Tibial nerve (tissue), 4 donors: ENCODE measurements around the gene DNMT3B. TPM values are rescaled to one million over a fixed set of nuclear protein-coding genes. Genes with fewer than 3 reads are reported as not detected.
A peak's percentile ranks its signal among the peaks of the same experiment; 100 is the strongest.

Experiments
- DNase-seq, 2 donors: peaks; one replicate each; pipeline ENCODE4 v3.0.0-alpha.2; 2019; ENCODE audit warnings: low spot score in 2 of 2
- H3K27ac ChIP-seq, 4 donors: fragments of 200-600 bp; sonication (generic) in 3 of 4; one replicate each; pipeline ENCODE4 v1.5.1; 2017 to 2019; ENCODE audit warnings: mild to moderate bottlenecking in 1 of 4
- H3K27me3 ChIP-seq, 2 donors: fragments of 200-600 bp; sonication (generic) in 1 of 2; one replicate each; pipeline versions ENCODE4 v1.5.1 to v1.6.0; 2017 to 2019
- H3K36me3 ChIP-seq, 3 donors: fragments of 200-600 bp; sonication (generic); one replicate each; pipeline ENCODE4 v1.5.1; 2018 to 2019
- H3K4me1 ChIP-seq, 4 donors: fragments of 200-600 bp; sonication (generic) in 3 of 4; one replicate each; pipeline ENCODE4 v1.5.1; 2017 to 2019
- H3K4me3 ChIP-seq, 4 donors: fragments of 200-600 bp; sonication (generic) in 3 of 4; one replicate each; pipeline ENCODE4 v1.5.1; 2017 to 2019; ENCODE audit warnings: mild to moderate bottlenecking in 1 of 4, moderate library complexity in 1 of 4
- H3K9me3 ChIP-seq, 4 donors: fragments of 200-600 bp; sonication (generic) in 3 of 4; one replicate each; pipeline ENCODE4 v1.5.1; 2017 to 2019
- CTCF ChIP-seq, 5 experiments: fragments of 200-600 bp in 3 of 5; fragments of 450-650 bp in 2 of 5; sonication (generic) in 3 of 5; IDR thresholded peaks; one replicate each; pipeline ENCODE4 v1.5.1; 2016 to 2019; ENCODE audit warnings: antibody characterized with exemption in 5 of 5, mild to moderate bottlenecking in 3 of 5, moderate library complexity in 2 of 5
- EP300 ChIP-seq, 2 donors: sonication (generic); formaldehyde crosslinking; IDR thresholded peaks; one replicate each; pipeline ENCODE4 v1.6.1; 2017; ENCODE audit warnings: antibody characterized with exemption in 2 of 2, mild to moderate bottlenecking in 1 of 2
- POLR2A ChIP-seq, 2 donors: fragments of 450-650 bp; IDR thresholded peaks; one replicate each; pipeline ENCODE4 v1.6.1; 2017; ENCODE audit warnings: antibody characterized with exemption in 2 of 2, mild to moderate bottlenecking in 2 of 2, moderate library complexity in 2 of 2
- WGBS, 2 donors: methylation state at CpG; one replicate each; pipeline ENCODE4 v1.1.5; 2018; 5-methylcytosine and 5-hydroxymethylcytosine counted together
- total RNA-seq, 4 donors: library from RNA; depleted of rRNA; stranded (reverse); fragments of >200 nt; gene quantifications; one replicate each; pipeline ENCODE4 v1.1.0, GENCODE V29; 2016

Gene DNMT3B
- total RNA-seq, 4 donors from 2014 or later = 1.0 to 1.5 (median 1.3) TPM

GRCh38 chr20:32753731-32754130 is 8.5 kb upstream of the DNMT3B start:
- WGBS, 2 donors = 67 to 75% methylated on average over 4 of the region's 4 CpGs
- H3K27me3 ChIP-seq = no peaks in the 10 kb centered on the region
- DNase-seq = no peak
- H3K27ac ChIP-seq = no peak overlapping the region
- H3K4me1 ChIP-seq = no peaks in the 10 kb centered on the region
- no peaks in the 10 kb centered on the region for H3K36me3 ChIP-seq
- no peak overlapping the region for H3K4me3 ChIP-seq
- TF ChIP-seq POLR2A (IDR thresholded peaks at IDR 0.05) (no peak), EP300 (IDR thresholded peaks at IDR 0.05) (no peak), CTCF (IDR thresholded peaks at IDR 0.05) (no peak)
- H3K9me3 ChIP-seq = no peaks in the 10 kb centered on the region

GRCh38 chr20:32756156-32756555 is 6.0 kb upstream of the DNMT3B start:
- no peaks in the 10 kb centered on the region for H3K27me3 ChIP-seq
- no peaks in the 10 kb centered on the region for H3K9me3 ChIP-seq
- TF ChIP-seq EP300 (IDR thresholded peaks at IDR 0.05) = no peak
- 38 to 54% methylated on average over 5 of the region's 5 CpGs for WGBS, 2 donors
- no peak for DNase-seq
- H3K36me3 ChIP-seq = no peaks in the 10 kb centered on the region
- no peak overlapping the region for H3K27ac ChIP-seq
- no peak overlapping the region for H3K4me3 ChIP-seq
- no peaks in the 10 kb centered on the region for H3K4me1 ChIP-seq

- DNase-seq = no peak
- Histone ChIP-seq H3K27me3 (no peaks in the 10 kb centered on the region), H3K36me3 (no peaks in the 10 kb centered on the region), H3K27ac (no peak overlapping the region), H3K4me1 (peaks cover 0 to 30% (median 16%) of the 10 kb centered on the region in 4 donors), H3K4me3 (peak overlapping the region; percentile 48 to 80 (median 63)), H3K9me3 (no peaks in the 10 kb centered on the region)
- WGBS, 2 donors = 47 to 49% methylated on average over 6 of the region's 6 CpGs
- TF ChIP-seq CTCF (IDR thresholded peaks at IDR 0.05) = no peak
- TF ChIP-seq POLR2A (IDR thresholded peaks at IDR 0.05) = no peak
- TF ChIP-seq EP300 (IDR thresholded peaks at IDR 0.05) = no peak
Measured at GRCh38 chr20:32761417-32761830, 761 bp upstream of the DNMT3B start.

GRCh38 chr20:32762754-32763201 is 593 bp downstream of the DNMT3B start:
- no peaks in the 10 kb centered on the region for H3K27me3 ChIP-seq
- H3K4me1 ChIP-seq = peaks cover 0 to 30% (median 16%) of the 10 kb centered on the region in 4 donors
- 1% methylated on average over 27 to 30 of the region's 30 CpGs for WGBS, 2 donors
- peak overlapping the region; percentile 48 to 80 (median 62) for H3K4me3 ChIP-seq
- H3K27ac ChIP-seq = peak overlapping the region in 2 of 4 donors; percentile 20 to 66
- TF ChIP-seq EP300 (IDR thresholded peaks at IDR 0.05) (no peak), CTCF (IDR thresholded peaks at IDR 0.05) (no peak), POLR2A (IDR thresholded peaks at IDR 0.05) (no peak)
- no peaks in the 10 kb centered on the region for H3K36me3 ChIP-seq
- H3K9me3 ChIP-seq = no peaks in the 10 kb centered on the region
- DNase-seq = no peak

GRCh38 chr20:32763202-32764004 is 1.2 kb downstream of the DNMT3B start:
- Histone ChIP-seq H3K27ac (peak overlapping the region in 2 of 4 donors; percentile 20 to 66), H3K27me3 (no peaks in the 10 kb centered on the region), H3K9me3 (no peaks in the 10 kb centered on the region), H3K4me3 (peak overlapping the region; percentile 48 to 80 (median 62)), H3K4me1 (peaks cover 0 to 30% (median 16%) of the 10 kb centered on the region in 4 donors), H3K36me3 (no peaks in the 10 kb centered on the region)
- 21 to 27% methylated on average over 32 to 40 of the region's 40 CpGs for WGBS, 2 donors
- DNase-seq = no peak
- TF ChIP-seq CTCF (IDR thresholded peaks at IDR 0.05) (no peak), POLR2A (IDR thresholded peaks at IDR 0.05) (no peak), EP300 (IDR thresholded peaks at IDR 0.05) (no peak)
